CD14-positive monocyte (primary cell): ENCODE results near the gene UVRAG. TPM values are rescaled to one million over a fixed set of nuclear protein-coding genes. Genes with fewer than 3 reads are reported as not detected.

Source experiments
- DNase-seq, 3 donors: peaks; one replicate each; pipeline ENCODE4 v3.0.0-alpha.2; 2011 to 2022
- H2AFZ ChIP-seq: 2 replicates; pipeline ENCODE4 v1.6.0; 2012; ENCODE audit warnings: mild to moderate bottlenecking, low read depth, low read length, inconsistent platforms; ENCODE audit not compliant: insufficient read depth, poor library complexity, severe bottlenecking
- H3K27ac ChIP-seq, 2 donors: 1 replicate in 1 of 2; 2 replicates in 1 of 2; pipeline ENCODE4 v1.5.1; 2012 to 2013; ENCODE audit warnings: low read length in 2 of 2, control low read depth in 1 of 2, inconsistent platforms in 1 of 2, low read depth in 1 of 2, mild to moderate bottlenecking in 1 of 2
- H3K27me3 ChIP-seq, 2 donors: one replicate each; pipeline versions ENCODE4 v1.6.0 to v1.6.1; 2011 to 2013; ENCODE audit warnings: low read length in 2 of 2; ENCODE audit not compliant: control insufficient read depth in 2 of 2, insufficient read depth in 2 of 2
- H3K36me3 ChIP-seq, 2 donors: replicated peaks in 1 of 2; 1 replicate in 1 of 2; 2 replicates in 1 of 2; pipeline versions ENCODE4 v1.5.1 to v1.6.1; 2012 to 2013; ENCODE audit warnings: low read length in 2 of 2, control low read depth in 1 of 2, inconsistent platforms in 1 of 2, mild to moderate bottlenecking in 1 of 2; ENCODE audit not compliant: insufficient read depth in 2 of 2, control insufficient read depth in 1 of 2
- H3K4me1 ChIP-seq, 2 donors: 1 replicate in 1 of 2; 2 replicates in 1 of 2; pipeline versions ENCODE4 v1.5.1 to v1.6.1; 2012 to 2013; ENCODE audit warnings: low read length in 2 of 2, control low read depth in 1 of 2, inconsistent platforms in 1 of 2, mild to moderate bottlenecking in 1 of 2, moderate library complexity in 1 of 2; ENCODE audit not compliant: insufficient read depth in 2 of 2, control insufficient read depth in 1 of 2
- H3K4me2 ChIP-seq: replicated peaks from 2 replicates; pipeline ENCODE3; 2012; ENCODE audit warnings: low read length, moderate library complexity, mild to moderate bottlenecking; ENCODE audit not compliant: poor library complexity, severe bottlenecking; ENCODE audit errors: extremely low read depth
- H3K4me3 ChIP-seq, 3 experiments: fragments of 200-600 bp in 1 of 3; sonication (generic) in 1 of 3; replicated peaks in 1 of 3; 1 replicate in 2 of 3; 2 replicates in 1 of 3; pipeline ENCODE4 v1.5.1; 2011 to 2013; ENCODE audit warnings: low read length in 3 of 3, mild to moderate bottlenecking in 3 of 3, control low read depth in 2 of 3, low read depth in 2 of 3, inconsistent platforms in 1 of 3, moderate library complexity in 1 of 3
- H3K79me2 ChIP-seq: 2 replicates; pipeline ENCODE4 v1.6.0; 2012; ENCODE audit warnings: mild to moderate bottlenecking, control low read depth, inconsistent platforms, low read length, moderate library complexity; ENCODE audit not compliant: insufficient read depth
- H3K9ac ChIP-seq: 2 replicates; pipeline ENCODE4 v1.6.0; 2017; ENCODE audit warnings: low read length, mild to moderate bottlenecking; ENCODE audit not compliant: insufficient read depth, poor library complexity, severe bottlenecking
- H3K9me3 ChIP-seq, 2 donors: replicated peaks in 1 of 2; 1 replicate in 1 of 2; 2 replicates in 1 of 2; pipeline versions ENCODE4 v1.5.1 to v1.6.1; 2012 to 2013; ENCODE audit warnings: low read length in 2 of 2, control low read depth in 1 of 2; ENCODE audit not compliant: control insufficient read depth in 1 of 2, insufficient read depth in 1 of 2
- H4K20me1 ChIP-seq: 2 replicates; pipeline ENCODE4 v1.6.0; 2012; ENCODE audit warnings: mild to moderate bottlenecking, low read length, control low read depth, moderate library complexity; ENCODE audit not compliant: insufficient read depth
- H3K27ac Mint-ChIP-seq, 7 donors: one replicate each; pipeline ENCODE4 v1.8.0; 2020; ENCODE audit warnings: mild to moderate bottlenecking in 7 of 7, mixed read lengths in 7 of 7, moderate library complexity in 6 of 7, inconsistent platforms in 2 of 7
- H3K27me3 Mint-ChIP-seq, 3 donors: one replicate each; pipeline ENCODE4 v1.8.0; 2021 to 2022; ENCODE audit warnings: low read depth in 3 of 3, mild to moderate bottlenecking in 3 of 3, mixed read lengths in 3 of 3, moderate library complexity in 3 of 3, inconsistent platforms in 1 of 3
- H3K36me3 Mint-ChIP-seq, 2 donors: one replicate each; pipeline ENCODE4 v1.8.0; 2020; ENCODE audit warnings: mixed read lengths in 2 of 2, inconsistent platforms in 1 of 2, mild to moderate bottlenecking in 1 of 2
- H3K4me1 Mint-ChIP-seq: one replicate; pipeline ENCODE4 v1.8.0; 2020; ENCODE audit warnings: mild to moderate bottlenecking, mixed read lengths
- H3K4me3 Mint-ChIP-seq, 2 donors: one replicate each; pipeline ENCODE4 v1.8.0; 2020; ENCODE audit warnings: mild to moderate bottlenecking in 2 of 2, mixed read lengths in 2 of 2, moderate library complexity in 1 of 2
- H3K9me3 Mint-ChIP-seq, 7 donors: one replicate each; pipeline ENCODE4 v1.8.0; 2020 to 2022; ENCODE audit warnings: mixed read lengths in 7 of 7, mild to moderate bottlenecking in 6 of 7, moderate library complexity in 6 of 7, inconsistent platforms in 2 of 7
- WGBS: methylation state at CpG from one replicate; pipeline ENCODE4 v1.1.5; 2013; ENCODE audit warnings: missing lambda C conversion rate; ENCODE audit not compliant: insufficient coverage; 5-methylcytosine and 5-hydroxymethylcytosine counted together
- intact Hi-C, 2 donors: fragments of 100-400 bp; cut with micrococcal nuclease; formaldehyde crosslinking; loops; one replicate each; pipeline versions ENCODE4 v1.15.0 to v1.15.1; 2023
- polyA plus RNA-seq, 3 donors: library from polyadenylated mRNA; depleted of rRNA in 1 of 3; unstranded in 2 of 3; stranded (reverse) in 1 of 3; fragments of 300-500 nt in 2 of 3; fragments of >200 nt in 1 of 3; fragmentation: Illumina TruSeq in 2 of 3; gene quantifications; 1 replicate in 2 of 3; 2 replicates in 1 of 3; pipeline ENCODE4 v1.2.3, GENCODE V29; 2012 to 2021
- TF ChIP-seq, protein P1 (sequence below): fragments of 200-600 bp; IDR thresholded peaks from one replicate; pipeline ENCODE4 v1.8.0; 2022; ENCODE audit warnings: antibody characterized with exemption, mild to moderate bottlenecking

The UVRAG gene
- polyA plus RNA-seq, 3 donors = 13.7 to 20.5 (median 20.0) TPM

DNA sequence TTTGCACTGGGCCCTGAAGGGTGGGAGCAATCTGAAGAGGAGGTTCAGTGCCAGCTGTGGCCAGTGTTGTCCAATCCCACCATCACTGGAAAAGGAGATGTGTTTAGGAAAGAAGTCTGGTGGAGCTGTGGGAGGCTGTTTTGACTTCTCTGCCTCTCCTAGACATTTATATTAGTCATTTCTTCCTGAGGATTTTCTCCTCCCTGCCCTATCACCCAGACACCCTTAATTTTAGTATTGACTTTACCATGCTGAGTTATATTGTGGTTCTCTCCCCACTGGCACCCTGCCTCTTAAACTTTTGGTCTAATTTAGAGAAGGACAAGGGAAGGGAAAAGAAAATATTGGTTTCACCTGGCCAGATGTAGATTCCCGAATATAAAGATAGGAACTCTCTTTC is 232.2 kb downstream of the UVRAG start:
- peaks cover 27 to 37% of the 10 kb centered on the region in 2 donors for H3K36me3 Mint-ChIP-seq
- no peaks in the 10 kb centered on the region for H3K4me1 ChIP-seq

DNA sequence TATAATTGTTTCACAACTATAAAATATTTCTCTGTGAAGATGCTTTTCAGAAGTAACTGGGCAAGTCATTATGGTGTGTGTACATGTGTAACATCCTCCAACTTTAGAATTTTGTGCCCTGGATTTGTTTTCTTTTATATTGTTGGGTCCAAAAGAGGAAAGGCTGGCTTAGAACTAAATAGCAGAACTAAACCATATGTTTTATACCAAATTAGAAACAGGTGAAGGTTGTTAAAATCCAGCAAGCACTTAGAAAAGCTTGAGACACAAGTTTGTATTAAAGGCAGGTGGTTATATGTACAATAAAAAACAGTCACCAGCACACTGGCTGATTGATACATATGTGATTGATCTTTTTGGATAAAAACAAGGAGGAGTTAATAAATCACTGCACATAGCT is 232.8 kb downstream of the UVRAG start:
- H3K9me3 ChIP-seq = peaks cover 0 to 6% of the 10 kb centered on the region in 2 donors
- no peak overlapping the region for H3K9ac ChIP-seq
- H3K4me3 ChIP-seq = no peak overlapping the region
- Mint-ChIP-seq H3K27ac (no peak overlapping the region), H3K4me1 (no peaks in the 10 kb centered on the region), H3K4me3 (no peak overlapping the region), H3K27me3 (no peaks in the 10 kb centered on the region), H3K36me3 (peaks cover 29 to 37% of the 10 kb centered on the region in 2 donors), H3K9me3 (peaks cover 4 to 15% (median 9%) of the 10 kb centered on the region in 7 donors)
- no peaks in the 10 kb centered on the region for H3K27me3 ChIP-seq
- DNase-seq = no peak
- H3K4me1 ChIP-seq = no peaks in the 10 kb centered on the region
- no peak overlapping the region for H3K4me2 ChIP-seq
- H3K27ac ChIP-seq = no peak overlapping the region
- no peaks in the 10 kb centered on the region for H3K79me2 ChIP-seq
- TF ChIP-seq, protein P1, sequence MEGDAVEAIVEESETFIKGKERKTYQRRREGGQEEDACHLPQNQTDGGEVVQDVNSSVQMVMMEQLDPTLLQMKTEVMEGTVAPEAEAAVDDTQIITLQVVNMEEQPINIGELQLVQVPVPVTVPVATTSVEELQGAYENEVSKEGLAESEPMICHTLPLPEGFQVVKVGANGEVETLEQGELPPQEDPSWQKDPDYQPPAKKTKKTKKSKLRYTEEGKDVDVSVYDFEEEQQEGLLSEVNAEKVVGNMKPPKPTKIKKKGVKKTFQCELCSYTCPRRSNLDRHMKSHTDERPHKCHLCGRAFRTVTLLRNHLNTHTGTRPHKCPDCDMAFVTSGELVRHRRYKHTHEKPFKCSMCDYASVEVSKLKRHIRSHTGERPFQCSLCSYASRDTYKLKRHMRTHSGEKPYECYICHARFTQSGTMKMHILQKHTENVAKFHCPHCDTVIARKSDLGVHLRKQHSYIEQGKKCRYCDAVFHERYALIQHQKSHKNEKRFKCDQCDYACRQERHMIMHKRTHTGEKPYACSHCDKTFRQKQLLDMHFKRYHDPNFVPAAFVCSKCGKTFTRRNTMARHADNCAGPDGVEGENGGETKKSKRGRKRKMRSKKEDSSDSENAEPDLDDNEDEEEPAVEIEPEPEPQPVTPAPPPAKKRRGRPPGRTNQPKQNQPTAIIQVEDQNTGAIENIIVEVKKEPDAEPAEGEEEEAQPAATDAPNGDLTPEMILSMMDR = no peak
- H3K36me3 ChIP-seq = peaks cover 8 to 16% of the 10 kb centered on the region in 2 donors
- intact Hi-C loops = no loop called here
- H4K20me1 ChIP-seq = peaks cover 3% of the 10 kb centered on the region
- no peak overlapping the region for H2AFZ ChIP-seq

More for the DNA sequence above, 232.2 kb downstream of the UVRAG start:
- DNase-seq = no peak
- Mint-ChIP-seq H3K9me3 (peaks cover 4 to 15% (median 9%) of the 10 kb centered on the region in 7 donors), H3K27ac (no peak overlapping the region), H3K27me3 (no peaks in the 10 kb centered on the region), H3K4me3 (no peak overlapping the region), H3K4me1 (no peaks in the 10 kb centered on the region)
- no peak overlapping the region for H2AFZ ChIP-seq
- no peak overlapping the region for H3K27ac ChIP-seq
- WGBS = no CpG with 5 or more reads among the region's 1 CpG
- H3K4me2 ChIP-seq = no peak overlapping the region
- H3K9ac ChIP-seq = no peak overlapping the region
- TF ChIP-seq, protein P1 = no peak
- intact Hi-C loops = no loop called here
- H3K36me3 ChIP-seq = peaks cover 8 to 13% of the 10 kb centered on the region in 2 donors
- no peaks in the 10 kb centered on the region for H3K27me3 ChIP-seq
- peaks cover 3% of the 10 kb centered on the region for H4K20me1 ChIP-seq
- H3K4me3 ChIP-seq = no peak overlapping the region
- peaks cover 0 to 6% of the 10 kb centered on the region in 2 donors for H3K9me3 ChIP-seq
- no peaks in the 10 kb centered on the region for H3K79me2 ChIP-seq
